Fibroblast of lung (primary cell): ENCODE data around the gene MYBPC2.

Experiments used
- CTCF ChIP-seq, 2 donors: IDR thresholded peaks in 1 of 2; conservative IDR thresholded peaks in 1 of 2; 1 replicate in 1 of 2; 2 replicates in 1 of 2; pipeline ENCODE4 v1.5.1; 2011 to 2012; ENCODE audit warnings: low read length in 2 of 2, control low read depth in 1 of 2, inconsistent platforms in 1 of 2, low read depth in 1 of 2, mild to moderate bottlenecking in 1 of 2
- EZH2 ChIP-seq: IDR thresholded peaks from 2 replicates; pipeline ENCODE4 v1.5.1; 2012; ENCODE audit warnings: low read length, control low read depth, mild to moderate bottlenecking; ENCODE audit errors: missing control alignments

GRCh38 chr19:50501568-50502475, 69.1 kb downstream of the MYBPC2 start:
- TF ChIP-seq CTCF (conservative IDR thresholded peaks at IDR 0.05 in 1 of 2, IDR thresholded peaks at IDR 0.05 in 1 of 2; ENCODE audit: low read depth in 1 of 2, low read length in 2 of 2): no peak
- no peak for TF ChIP-seq EZH2
